HT-29 (cell line): ENCODE results near the gene RAPGEF3. TPM values are rescaled to one million over a fixed set of nuclear protein-coding genes. Genes with fewer than 3 reads are reported as not detected.

Experiments
- DNase-seq: peaks from one replicate; pipeline ENCODE4 v3.0.0-alpha.2; 2015; ENCODE audit warnings: low spot score
- total RNA-seq: library from RNA; depleted of rRNA; stranded (reverse); fragments of >200 nt; shearing (Covaris generic); gene quantifications from 2 replicates; pipeline ENCODE4 v1.2.3, GENCODE V29; 2014; rRNA removed

Gene RAPGEF3, protein sequence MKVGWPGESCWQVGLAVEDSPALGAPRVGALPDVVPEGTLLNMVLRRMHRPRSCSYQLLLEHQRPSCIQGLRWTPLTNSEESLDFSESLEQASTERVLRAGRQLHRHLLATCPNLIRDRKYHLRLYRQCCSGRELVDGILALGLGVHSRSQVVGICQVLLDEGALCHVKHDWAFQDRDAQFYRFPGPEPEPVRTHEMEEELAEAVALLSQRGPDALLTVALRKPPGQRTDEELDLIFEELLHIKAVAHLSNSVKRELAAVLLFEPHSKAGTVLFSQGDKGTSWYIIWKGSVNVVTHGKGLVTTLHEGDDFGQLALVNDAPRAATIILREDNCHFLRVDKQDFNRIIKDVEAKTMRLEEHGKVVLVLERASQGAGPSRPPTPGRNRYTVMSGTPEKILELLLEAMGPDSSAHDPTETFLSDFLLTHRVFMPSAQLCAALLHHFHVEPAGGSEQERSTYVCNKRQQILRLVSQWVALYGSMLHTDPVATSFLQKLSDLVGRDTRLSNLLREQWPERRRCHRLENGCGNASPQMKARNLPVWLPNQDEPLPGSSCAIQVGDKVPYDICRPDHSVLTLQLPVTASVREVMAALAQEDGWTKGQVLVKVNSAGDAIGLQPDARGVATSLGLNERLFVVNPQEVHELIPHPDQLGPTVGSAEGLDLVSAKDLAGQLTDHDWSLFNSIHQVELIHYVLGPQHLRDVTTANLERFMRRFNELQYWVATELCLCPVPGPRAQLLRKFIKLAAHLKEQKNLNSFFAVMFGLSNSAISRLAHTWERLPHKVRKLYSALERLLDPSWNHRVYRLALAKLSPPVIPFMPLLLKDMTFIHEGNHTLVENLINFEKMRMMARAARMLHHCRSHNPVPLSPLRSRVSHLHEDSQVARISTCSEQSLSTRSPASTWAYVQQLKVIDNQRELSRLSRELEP
- total RNA-seq: 38.2 and 44.1 TPM in 2 replicates

DNA sequence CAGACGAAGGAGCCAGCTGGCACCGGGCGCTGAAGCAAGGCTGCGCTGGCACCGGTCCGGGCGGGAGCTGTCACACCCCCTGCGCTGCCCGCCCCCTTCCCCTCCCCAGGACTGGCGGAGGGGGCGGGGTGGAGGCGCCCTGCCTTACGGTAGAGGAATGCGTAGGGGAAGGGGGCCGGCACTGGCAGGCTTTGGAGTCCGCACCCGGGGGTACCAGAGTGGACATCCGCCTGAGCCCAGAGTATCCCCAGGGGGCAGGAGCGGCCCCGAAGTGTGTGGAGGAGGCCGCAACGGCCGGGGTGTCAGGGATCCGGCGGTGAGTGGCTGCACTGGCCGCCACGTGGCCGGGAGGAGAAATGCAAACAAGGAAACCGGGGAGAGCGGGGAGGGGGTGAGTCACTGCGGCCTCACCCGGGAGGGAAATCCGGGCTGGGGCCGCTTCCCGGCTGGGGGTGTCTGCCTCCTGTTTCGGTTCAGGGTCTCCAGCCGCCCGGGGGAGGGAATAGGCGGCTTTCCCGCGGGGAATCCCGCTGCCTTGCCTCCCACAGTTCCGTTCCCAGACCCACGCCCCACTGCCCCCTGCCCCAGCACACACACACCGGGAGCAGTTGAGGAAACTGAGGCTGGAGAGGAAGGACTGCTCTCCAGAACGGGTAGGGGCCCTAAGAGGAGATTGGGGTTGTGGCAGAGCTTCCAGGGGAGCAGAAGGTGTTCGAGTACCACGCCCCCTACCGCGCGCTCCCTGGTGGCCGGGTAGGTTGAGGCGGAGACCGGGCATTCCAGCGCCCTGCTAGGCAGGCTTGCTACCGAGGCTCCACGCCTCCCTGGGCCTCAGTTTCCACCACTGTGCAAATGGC lies at the start of gene RAPGEF3:
Gene RAPGEF3, minus strand, starts transcription at position 47 of the 857 bp plus-strand sequence. CDS start 324 bp downstream, outside the sequence.
- peak; percentile 83 for DNase-seq

DNA sequence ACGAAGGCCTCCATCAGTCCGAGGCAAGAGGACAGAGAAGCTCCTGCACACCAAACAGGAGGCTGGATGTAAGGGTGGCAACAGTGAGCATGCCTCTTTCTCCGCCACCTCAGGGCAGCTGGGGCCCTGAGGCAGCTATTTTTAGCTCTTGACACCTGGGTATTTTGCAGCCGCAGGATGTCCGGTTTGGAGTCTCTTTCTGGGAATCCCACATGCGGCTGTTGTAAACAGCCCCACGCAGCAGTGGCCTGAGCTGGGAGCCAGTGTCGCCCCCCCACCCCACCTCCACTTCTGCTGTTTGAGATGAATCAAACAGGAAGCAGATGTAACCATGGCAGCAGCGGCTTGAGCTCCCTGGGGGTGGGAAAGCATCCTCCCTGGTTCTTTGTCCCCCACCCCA lies 49.4 kb upstream of the RAPGEF3 start:
- no peak for DNase-seq

DNA sequence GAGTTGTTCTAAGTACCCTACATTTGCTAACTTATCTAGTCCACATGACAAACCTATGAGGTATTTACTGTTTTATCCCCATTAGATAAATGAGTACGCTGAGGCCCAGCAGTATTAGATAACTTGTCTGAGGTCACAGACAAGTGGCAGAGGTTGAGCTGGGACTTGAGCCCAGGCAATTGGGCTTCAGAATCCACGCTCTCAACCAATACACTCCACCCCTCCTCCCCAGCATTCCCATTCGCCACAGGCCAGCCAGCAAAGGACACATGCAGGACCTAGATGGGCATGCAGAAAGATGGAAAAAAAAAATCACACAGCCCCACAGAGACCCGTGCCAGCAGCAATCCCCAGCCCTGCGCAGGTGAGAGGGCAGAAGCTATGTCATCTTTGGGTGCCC lies 48.7 kb upstream of the RAPGEF3 start:
- DNase-seq: no peak

DNA sequence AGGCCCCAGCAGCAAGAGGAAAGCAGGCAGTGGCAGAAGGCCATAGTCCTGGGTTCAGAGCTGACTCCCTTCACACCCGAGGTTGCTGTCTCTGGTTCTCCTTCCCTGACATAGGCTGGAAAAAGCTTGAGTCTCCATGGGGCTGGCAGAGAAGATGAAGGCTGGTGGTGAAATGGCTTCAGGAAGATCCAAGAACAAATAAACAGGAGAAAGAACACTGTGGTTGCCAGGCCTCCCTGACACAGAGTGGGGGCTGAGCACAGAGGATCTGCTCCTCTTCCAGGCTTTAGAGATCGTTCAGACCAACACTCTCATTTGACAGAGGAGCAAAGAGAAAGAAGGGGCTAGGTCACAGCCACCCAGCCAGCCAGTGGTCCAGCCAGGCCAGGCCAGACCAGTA lies 46.7 kb upstream of the RAPGEF3 start:
- DNase-seq: no peak

DNA sequence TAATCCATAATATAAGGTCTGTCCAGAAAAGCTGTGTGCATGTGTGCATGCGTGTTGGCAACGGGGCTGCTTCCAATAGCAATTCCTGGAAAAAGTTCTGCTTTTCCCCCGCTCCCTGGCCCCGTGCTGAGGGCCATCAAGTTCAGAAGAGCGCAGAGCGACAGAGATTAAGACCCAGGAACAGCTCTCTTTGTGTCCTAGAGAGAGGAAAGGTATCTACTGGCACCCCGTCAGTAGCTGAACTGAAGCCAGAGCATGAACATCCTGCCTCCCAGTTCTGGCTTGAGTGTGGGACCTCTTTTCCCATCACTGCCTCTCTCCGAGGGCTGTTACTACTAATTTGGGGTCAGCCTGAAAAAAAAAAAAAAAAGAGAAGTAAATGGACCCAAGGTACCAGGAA lies 45.5 kb upstream of the RAPGEF3 start:
- no peak for DNase-seq

DNA sequence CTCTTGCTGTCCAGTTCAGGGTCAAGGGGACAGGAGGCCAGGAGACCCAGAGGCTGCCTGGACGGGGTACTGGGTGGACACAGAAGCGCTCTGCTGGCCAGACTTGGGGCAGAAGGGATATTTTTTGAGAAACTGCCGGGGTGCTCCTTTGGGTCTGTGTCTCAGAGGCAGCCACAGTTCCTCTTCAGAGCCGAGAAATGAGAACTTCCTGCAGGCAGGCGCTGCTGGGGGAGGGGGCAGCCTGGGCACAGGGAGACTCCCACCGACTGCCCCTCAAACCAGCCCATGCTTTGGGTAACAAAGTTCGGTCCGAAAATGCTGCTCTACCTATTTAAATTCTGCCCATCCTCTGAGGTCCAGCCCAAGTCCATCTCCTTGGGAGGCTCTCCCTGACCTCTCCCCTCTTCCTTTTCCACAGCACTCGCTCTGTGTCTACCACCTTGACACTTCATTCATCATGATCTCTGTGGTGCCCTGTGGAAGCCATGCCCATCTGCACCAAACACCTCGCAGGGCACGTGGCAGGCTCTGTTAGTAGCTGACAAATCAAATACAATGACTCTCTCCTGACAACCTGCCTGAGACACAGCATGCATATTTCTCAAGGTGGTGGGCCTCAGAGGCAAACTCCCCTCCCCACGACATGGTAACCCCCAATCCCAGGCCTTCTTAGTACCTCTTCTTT lies 44.7 kb upstream of the RAPGEF3 start:
- no peak for DNase-seq

DNA sequence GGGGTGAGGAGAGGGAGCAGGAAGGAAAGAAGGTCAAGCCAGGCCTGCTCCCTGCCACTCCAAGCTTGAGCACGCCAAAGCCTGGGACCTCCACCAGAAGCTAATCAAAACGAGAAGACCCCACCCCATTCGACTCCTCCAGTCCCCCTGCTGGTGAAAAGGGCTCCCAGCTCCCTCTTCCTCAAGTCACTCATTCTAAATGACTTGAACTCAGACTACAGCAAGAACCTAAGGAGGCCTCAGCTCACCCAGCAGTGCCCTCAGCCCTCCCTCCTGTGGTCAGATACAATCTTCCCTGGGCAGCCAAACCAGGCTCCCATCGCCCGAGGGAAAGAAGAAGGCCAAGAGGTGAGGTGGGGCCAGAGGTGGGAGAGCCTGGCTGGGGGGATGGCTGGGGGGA lies 43.6 kb upstream of the RAPGEF3 start:
- DNase-seq: no peak

DNA sequence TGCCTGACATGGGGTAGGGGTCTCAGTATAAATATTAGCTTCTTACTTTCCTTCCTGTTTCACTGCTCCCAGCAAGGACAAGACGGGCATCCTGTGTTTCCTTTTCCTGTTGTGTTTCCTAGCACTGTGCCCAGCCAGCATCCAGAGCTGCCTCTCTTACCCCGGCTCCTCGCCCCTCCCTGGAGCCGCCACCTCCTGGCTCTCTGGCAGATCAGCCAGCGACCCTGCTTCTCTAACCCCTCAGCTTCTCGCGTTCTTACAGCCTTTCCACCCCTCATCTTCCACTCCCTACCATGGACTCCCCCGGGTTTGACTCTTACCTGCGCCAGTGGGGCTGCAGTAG lies 43.2 kb upstream of the RAPGEF3 start:
- no peak for DNase-seq

DNA sequence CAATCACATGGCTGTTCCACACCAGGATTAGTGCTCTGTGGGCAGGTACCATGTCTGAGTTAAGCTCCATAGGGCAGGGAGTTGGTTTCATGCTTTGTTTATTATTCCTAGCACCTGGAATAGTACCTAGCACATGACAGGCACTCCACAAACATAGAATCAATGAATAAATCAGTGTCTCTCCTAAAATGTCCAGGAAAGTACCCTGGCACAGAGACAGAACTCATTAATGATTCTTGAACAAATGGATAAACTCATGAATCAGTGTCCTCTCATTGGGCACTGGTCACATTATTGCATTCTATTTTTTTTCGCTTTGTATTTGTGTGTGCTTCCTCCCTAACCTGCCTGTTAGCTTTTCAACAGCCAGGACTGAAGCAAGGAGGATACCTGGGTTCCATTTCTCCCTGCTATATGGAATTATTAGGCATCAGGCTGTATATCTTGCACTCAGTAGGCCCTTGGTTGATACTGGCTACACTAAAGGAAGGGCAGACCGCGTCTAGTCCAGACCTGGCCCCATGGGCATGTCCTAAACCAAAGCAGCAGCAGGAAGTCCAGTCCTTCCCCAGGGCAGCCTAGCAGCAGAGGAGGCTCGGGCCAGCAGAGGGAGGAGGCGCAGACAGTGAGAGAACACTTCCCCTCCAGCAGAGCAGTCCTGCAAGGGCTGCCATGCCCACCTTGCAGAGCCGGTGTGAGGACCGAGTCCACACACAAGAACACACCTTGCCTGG lies 42.7 kb upstream of the RAPGEF3 start:
- no peak for DNase-seq

DNA sequence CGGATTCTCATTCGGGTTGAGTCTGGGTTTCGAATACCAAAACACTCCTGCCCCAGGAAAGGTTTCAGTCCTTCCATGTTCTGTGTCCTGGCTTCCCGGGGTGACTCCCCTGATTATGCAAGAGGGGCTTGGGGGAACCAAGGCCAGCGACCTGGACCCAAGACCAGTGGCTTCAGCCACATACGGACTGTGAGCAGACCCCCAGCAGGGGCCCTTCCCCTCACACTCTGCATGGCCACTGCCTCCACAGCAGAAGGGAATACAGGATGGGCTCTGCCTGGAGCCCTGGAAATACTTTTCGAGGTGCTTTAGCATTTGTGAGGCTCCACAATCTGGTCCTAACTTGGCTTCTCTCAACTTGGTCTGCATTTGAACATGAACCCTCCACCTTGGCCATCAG lies 41.9 kb upstream of the RAPGEF3 start:
- no peak for DNase-seq

DNA sequence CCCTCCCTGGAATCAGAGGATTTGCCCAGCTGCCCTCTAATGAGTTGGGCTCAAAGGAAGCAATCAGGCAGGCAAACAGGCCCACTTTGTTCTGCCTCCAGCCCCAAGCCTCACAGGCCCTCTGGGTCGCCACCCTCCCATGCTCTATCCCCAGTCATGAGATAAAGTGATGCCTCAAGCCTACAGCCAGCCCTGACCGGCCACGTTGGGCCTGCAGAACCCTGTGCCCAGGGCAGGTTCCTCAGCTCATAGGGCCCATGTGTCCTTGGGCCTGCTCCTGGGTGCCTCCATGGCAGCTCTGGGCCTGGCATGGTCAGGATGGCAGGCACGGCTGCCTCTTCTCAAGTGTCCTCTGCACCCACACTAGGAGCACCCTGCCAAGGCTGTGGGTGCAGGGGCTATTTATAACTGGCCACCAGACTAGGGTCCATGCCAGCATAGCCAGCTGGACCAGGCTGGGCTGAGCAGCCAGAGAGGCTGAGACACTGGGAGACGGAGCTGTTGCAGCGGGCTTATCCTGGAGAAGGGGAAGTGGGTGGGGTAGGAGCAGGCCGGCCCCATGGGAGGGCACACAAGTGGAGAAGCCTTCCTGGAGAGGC lies 40.8 kb upstream of the RAPGEF3 start:
- no peak for DNase-seq

DNA sequence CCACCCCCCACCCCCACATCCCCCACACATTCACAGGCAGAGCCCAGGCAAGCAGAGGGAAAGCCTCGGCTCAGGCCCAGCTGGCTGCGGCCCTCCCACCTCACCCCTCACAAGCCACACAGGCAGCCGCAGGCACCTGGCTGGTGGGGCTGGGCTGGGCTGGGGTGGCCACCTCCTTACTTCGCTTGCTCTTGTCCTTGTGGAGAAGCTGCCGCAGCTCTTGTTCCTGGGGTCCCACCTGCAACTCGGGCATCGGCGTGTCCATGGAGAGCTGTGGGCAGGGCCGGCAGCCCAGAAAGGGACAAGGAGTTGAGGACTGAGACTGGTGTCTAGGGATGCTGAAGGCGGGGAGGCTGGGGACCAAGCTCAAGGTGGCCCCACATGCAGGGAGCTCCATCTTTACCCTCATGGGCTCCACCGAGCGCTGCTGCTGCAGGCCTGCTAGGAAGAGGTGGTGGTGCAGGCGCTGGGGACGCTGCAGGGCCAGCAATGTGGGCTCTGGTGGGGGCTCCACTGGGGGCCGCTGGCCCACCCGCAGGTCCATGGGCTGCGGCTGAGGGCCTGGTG lies 39.8 kb upstream of the RAPGEF3 start:
- DNase-seq: no peak

DNA sequence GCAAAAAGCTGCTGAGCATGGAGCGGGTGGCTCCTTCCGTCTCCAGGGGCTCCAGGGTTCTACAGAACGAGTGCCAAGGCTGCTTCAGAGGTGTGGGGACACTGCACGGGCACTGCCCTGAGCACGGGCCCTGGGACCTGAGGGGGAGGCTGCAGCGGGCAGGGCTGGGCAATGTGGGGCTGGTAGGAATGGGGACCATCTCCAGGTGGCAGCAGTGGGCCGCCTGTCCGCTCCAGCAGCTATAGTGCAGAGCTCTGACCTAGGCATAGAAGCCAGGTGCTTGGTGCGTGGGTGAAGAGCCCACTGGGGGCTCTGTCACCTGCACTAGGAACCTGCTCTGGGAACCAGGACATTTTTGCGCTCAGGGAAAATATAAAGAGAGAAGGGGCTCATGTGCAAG lies 38.8 kb upstream of the RAPGEF3 start:
- no peak for DNase-seq

DNA sequence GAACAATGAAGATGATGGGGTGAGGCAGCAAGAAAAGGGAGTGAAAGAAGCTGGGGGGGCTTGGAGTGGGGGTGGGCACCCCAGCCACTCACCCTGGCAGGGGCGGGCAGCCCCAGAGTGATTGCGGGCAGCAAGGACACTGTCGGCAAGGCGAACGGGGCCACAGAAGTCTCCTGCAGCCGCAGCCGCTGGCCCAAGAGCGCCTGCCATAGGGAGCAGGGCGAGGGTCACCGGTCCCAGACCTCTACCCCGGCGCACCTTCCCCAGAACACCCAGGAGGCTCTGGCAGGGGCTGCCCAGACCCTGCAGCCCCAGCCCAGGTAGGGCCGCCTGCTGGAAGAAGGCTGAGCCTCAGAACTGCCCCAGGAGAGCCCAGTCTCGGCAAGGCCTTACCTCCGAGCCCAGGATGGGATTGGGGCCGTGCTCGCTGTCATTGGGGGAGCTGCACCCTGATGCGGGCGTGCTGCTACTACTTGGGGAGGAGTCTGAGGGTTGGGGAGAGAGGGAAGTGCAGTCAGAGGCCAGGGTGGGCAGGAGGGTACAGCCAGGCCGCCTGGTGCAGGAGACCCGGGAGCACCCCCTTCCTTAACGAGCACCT lies 37.2 kb upstream of the RAPGEF3 start:
- no peak for DNase-seq

DNA sequence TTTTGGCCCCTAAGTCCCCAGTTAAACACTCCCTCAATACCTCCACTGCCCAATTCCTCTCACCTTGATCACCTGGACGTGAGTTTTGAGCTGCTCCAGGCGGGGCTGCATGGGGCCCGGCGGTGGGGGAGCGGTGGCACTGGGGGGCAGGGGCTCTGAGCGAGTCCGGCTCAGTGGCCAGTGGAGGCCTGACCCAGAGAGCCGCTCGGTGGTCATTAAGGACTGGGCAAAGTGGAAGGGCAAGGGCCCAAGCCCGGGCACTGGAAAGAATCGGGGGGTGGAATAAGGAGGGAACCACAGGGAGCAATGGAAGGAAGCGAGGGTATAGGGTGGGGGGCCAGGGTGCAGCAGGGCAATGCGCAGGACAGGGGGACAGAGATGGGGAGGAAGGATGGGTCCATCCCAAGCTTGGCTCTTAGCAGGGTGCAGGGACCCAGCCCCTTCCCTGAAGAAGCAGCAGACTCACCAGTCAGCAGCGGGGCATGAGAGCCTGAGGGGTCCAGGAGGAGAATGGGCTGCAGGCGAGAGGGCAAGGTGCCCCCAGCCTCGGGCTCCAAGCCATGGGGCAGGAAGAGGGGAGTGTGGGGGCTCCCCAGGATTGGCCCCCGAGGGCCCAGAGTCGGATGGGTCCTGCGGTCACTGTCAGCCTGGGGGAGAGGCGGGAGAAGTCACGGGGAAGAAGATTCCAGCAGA lies 36.6 kb upstream of the RAPGEF3 start:
- no peak for DNase-seq

DNA sequence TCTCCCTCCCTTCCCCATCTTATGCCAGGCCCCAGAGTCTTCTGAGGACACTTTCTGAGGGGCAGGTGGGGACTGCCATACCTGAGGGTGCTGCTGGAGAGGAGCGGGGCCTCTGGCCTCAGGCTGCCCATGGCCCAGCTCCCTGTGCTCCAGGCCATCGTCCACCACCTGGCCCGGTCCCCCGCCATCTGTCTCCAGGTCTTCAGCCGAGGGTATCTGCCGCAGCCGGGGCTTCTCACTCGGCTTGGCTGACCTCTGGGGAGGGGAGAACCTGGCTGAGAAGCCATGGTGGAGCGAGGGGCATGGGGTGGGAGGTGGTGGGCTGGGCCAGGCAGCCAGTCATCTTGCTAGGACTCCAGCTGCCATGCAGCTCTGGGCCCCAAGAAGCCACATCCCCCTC lies 36.0 kb upstream of the RAPGEF3 start:
- no peak for DNase-seq

DNA sequence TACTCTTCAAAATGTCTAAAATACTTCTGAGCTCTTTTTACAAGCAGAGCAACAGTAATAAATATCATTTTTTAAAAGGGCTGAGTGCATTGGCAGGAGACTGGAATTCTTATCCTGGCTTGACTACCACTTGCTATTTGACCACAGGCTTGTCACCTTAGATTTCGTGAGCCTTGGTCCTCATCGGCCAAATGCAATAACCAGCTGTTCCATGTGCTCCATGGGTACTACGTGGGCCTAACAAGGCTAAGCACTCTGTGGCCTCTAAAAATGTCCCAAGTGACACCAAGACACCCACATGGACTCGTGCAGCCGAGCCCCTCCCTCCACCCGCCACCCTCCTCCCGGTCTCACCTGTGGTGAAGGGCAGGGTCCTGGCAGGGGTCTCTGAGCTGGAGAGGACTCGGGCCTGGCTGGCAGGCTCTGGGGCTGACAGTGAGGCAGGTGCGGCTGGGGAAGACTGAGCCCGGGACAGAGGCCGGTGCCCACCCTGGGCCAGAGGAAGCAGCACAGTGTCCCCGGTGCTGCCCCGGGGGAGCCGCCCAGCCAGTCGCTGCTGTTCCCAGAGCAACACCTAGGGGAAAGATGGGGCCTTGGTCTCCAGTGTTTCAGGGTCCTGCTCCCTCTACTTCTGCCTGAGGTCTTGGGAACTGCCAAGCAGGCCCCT lies 34.5 kb upstream of the RAPGEF3 start:
- no peak for DNase-seq

DNA sequence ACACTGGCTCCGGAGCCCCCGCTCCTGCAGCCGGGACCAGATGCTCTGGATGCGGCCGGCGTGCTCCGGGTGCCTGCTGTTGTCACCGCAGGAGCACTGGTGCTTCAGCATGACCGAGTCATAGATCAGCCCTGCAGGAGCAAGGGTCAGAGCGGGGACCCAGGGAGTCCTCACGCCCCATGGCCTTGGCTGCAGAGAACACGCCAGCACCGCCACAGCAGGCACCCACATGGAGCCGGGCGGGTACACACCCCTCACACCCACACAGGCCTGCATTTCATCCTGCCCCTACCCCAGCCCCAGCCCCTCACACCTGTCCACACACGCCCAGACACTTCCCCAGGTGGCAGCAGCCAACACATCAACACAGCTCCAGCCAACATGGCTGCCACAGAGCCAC lies 33.2 kb upstream of the RAPGEF3 start:
- no peak for DNase-seq
